ENCODE measurements around the gene LIPE. TPM values are rescaled to one million over a fixed set of nuclear protein-coding genes. Genes with fewer than 3 reads are reported as not detected.

LIPE gene
- total RNA-seq, 4 donors from 2014 or later = 33.9 to 82.6 (median 51.5) TPM

GRCh38 chr19:42471554-42472249 is 44.5 kb upstream of the LIPE start:
- 69% methylated on average over 7 of the region's 7 CpGs for WGBS
- Histone ChIP-seq H3K27me3 (no peaks in the 10 kb centered on the region), H3K4me1 (no peaks in the 10 kb centered on the region), H3K9me3 (no peaks in the 10 kb centered on the region), H3K36me3 (no peaks in the 10 kb centered on the region), H3K4me3 (no peak overlapping the region), H3K27ac (peak overlapping the region; percentile 43)
- peak in 1 of 2 donors; percentile 82 for DNase-seq (ENCODE audit: low spot score in 2 of 2)
- TF ChIP-seq CTCF (IDR thresholded peaks at IDR 0.05) = no peak
- no peak for TF ChIP-seq POLR2A (IDR thresholded peaks at IDR 0.05)
- TF ChIP-seq EP300 (IDR thresholded peaks at IDR 0.05) = no peak
- no peak for TF ChIP-seq POLR2AphosphoS5 (IDR thresholded peaks at IDR 0.05)

DNA sequence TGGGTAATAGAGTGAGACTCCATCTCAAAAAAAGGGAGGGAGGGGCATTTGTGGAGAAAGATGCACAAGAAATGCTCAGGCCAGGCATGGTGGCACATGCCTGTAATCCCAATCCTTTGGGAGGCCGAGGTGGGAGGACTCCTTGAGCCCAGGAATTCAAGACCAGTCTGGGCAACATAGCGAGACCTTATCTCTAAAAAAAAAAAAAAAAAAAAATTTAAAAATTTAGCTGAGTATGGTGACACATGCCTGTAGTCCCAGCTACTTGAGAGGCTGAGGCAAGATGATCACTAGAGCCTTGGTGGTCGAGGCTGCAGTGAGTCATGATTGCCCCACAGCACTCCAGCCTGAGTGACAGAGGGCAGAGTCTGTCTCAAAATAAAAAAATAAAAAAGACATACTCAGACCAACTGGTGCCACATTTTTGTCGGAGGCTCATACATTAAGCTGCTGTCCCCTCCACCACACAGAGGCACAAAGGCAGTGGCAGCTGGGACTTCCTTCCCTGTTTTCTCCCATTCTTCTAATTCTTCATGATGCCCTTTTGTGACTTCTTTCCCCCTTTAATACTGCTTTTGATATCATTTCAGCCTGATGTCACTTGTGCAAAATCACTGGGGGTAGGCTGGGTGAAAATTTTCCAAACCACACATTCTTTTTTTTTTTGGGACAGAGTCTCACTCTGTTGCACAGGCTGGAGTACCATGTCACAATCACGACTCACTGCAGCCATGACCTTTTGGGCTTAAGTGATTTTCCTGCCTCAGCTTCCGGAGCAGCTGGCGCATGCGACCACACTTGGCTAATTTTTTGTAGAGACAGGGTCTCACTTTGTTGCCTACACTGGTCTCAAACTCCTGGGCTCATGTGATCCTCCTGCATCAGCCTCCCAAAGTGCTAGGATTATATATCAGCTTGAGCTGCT is 42.4 kb upstream of the LIPE start:
- H3K9me3 ChIP-seq = no peaks in the 10 kb centered on the region
- H3K27ac ChIP-seq = no peak overlapping the region
- no peak for TF ChIP-seq POLR2A (IDR thresholded peaks at IDR 0.05)
- TF ChIP-seq POLR2AphosphoS5 (IDR thresholded peaks at IDR 0.05) = no peak
- no peak for TF ChIP-seq CTCF (IDR thresholded peaks at IDR 0.05)
- no peak for TF ChIP-seq EP300 (IDR thresholded peaks at IDR 0.05)
- H3K36me3 ChIP-seq = no peaks in the 10 kb centered on the region
- no peaks in the 10 kb centered on the region for H3K27me3 ChIP-seq
- no peak for DNase-seq (ENCODE audit: low spot score in 2 of 2)
- H3K4me3 ChIP-seq = no peak overlapping the region
- 65% methylated on average over 8 of the region's 8 CpGs for WGBS
- H3K4me1 ChIP-seq = no peaks in the 10 kb centered on the region

DNA sequence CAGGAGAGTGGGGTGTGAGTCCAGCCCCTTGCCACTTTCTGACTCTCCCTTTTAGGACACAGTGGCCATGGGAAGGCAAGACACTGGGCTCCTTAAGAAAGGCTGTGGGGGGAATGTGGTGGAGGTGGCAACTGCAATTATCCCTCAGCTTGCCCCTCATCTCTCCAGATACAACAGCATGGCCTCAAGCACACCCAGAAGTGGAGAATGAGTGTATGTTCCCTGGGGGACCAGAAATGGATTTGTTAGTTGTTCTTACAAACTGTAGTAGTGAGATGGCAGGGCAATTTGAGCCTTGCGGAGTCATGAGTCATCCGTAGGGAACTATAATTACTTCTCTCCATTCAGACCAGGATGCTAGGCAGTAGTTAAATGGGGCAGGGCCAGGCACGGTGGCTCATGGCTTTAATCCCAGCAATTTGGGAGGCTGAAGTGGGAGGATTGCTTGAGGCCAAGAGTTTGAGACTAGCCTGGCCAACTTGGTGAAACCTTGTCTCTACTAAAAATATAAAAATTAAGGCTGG is 41.1 kb upstream of the LIPE start:
- Histone ChIP-seq H3K9me3 (no peaks in the 10 kb centered on the region), H3K4me3 (no peak overlapping the region), H3K4me1 (no peaks in the 10 kb centered on the region), H3K27me3 (no peaks in the 10 kb centered on the region), H3K36me3 (no peaks in the 10 kb centered on the region), H3K27ac (no peak overlapping the region)
- WGBS = 41% methylated on average over 3 of the region's 3 CpGs
- DNase-seq (ENCODE audit: low spot score in 2 of 2) = no peak
- no peak for TF ChIP-seq EP300 (IDR thresholded peaks at IDR 0.05)
- TF ChIP-seq POLR2A (IDR thresholded peaks at IDR 0.05) = no peak
- no peak for TF ChIP-seq POLR2AphosphoS5 (IDR thresholded peaks at IDR 0.05)
- no peak for TF ChIP-seq CTCF (IDR thresholded peaks at IDR 0.05)

DNA sequence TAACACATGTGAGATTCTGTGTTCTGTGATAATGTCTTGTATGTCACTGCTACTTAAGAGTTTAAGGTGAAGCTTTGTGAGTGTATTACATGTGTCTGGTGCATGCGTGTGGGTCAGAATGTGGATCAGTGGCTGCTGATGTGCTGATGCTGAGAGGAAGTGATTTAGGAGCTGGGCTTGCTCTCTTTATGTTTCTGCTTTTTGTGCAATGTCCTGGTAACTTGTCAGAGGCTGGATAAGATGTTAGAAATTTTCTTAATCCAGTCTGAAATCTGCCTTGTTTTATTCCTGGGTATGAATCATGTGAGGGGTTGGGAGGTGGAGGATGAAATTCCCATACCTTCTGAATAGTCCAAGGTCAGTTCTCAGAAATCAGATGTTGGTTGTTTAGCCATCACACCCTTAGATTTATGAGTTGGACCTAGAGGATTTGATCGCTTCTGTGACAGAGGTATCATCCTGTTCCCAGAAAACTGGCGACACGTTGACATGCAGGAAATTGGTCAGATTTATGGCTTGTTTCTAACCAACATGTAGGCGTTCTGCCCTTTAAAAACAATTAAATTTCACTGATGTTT is 40.1 kb upstream of the LIPE start:
- Histone ChIP-seq H3K4me1 (no peaks in the 10 kb centered on the region), H3K4me3 (no peak overlapping the region), H3K27ac (no peak overlapping the region), H3K9me3 (no peaks in the 10 kb centered on the region), H3K36me3 (no peaks in the 10 kb centered on the region), H3K27me3 (no peaks in the 10 kb centered on the region)
- WGBS = 57% methylated on average over 5 of the region's 5 CpGs
- no peak for TF ChIP-seq CTCF (IDR thresholded peaks at IDR 0.05)
- no peak for TF ChIP-seq POLR2AphosphoS5 (IDR thresholded peaks at IDR 0.05)
- TF ChIP-seq POLR2A (IDR thresholded peaks at IDR 0.05) = no peak
- no peak for TF ChIP-seq EP300 (IDR thresholded peaks at IDR 0.05)
- DNase-seq (ENCODE audit: low spot score in 2 of 2) = no peak
